H1 (cell line): ENCODE measurements around the gene C19orf47. TPM values are rescaled to one million over a fixed set of nuclear protein-coding genes. Genes with fewer than 3 reads are reported as not detected.

Experiments
- CTCF ChIA-PET: fragments of 300-600 bp; sonication (Branson Sonifier 250); formaldehyde crosslinking; loops from one replicate; lab custom pipeline; 2021; ENCODE audit not compliant: partially characterized antibody; lab: Charles Lee
- POLR2A ChIA-PET: fragments of 300-600 bp; sonication (Branson Sonifier 250); formaldehyde crosslinking; loops from one replicate; lab custom pipeline; 2021; ENCODE audit warnings: inconsistent platforms; ENCODE audit not compliant: partially characterized antibody; lab: Charles Lee
- DNase-seq, 2 experiments: peaks; one replicate each; pipeline versions ENCODE4 v3.0.0 to v3.0.0-alpha.2; 2010 to 2022; ENCODE audit warnings: low spot score in 2 of 2, low read depth in 1 of 2, mixed read lengths in 1 of 2
- FAIRE-seq: peaks from 2 replicates; lab custom pipeline; 2011; peaks lifted over from hg19 to GRCh38; lab: Jason Lieb, UNC
- H2AFZ ChIP-seq: 2 replicates; pipeline ENCODE4 v1.8.1; 2012; ENCODE audit warnings: low read length, inconsistent platforms
- H2AK5ac ChIP-seq: 2 replicates; pipeline ENCODE4 v1.6.1; 2013; ENCODE audit warnings: low read depth, low read length
- H2BK120ac ChIP-seq: replicated peaks from 2 replicates; pipeline ENCODE3; 2013; ENCODE audit warnings: low read depth, low read length, inconsistent platforms
- H2BK12ac ChIP-seq: 2 replicates; pipeline ENCODE4 v1.6.1; 2013; ENCODE audit warnings: low read depth, low read length
- H2BK15ac ChIP-seq: 2 replicates; pipeline ENCODE4 v1.6.1; 2013; ENCODE audit warnings: low read length
- H2BK20ac ChIP-seq: 2 replicates; pipeline ENCODE4 v1.6.1; 2013; ENCODE audit warnings: low read length
- H2BK5ac ChIP-seq: 2 replicates; pipeline ENCODE4 v1.6.1; 2013; ENCODE audit warnings: low read depth, low read length
- H3K14ac ChIP-seq: 2 replicates; pipeline ENCODE4 v1.6.1; 2013; ENCODE audit warnings: inconsistent platforms; ENCODE audit not compliant: insufficient read length
- H3K18ac ChIP-seq: 2 replicates; pipeline ENCODE4 v1.6.1; 2013; ENCODE audit warnings: low read length; ENCODE audit errors: extremely low read depth
- H3K23ac ChIP-seq: 2 replicates; pipeline ENCODE4 v1.6.1; 2013; ENCODE audit warnings: inconsistent platforms; ENCODE audit not compliant: insufficient read length
- H3K23me2 ChIP-seq: 2 replicates; pipeline ENCODE4 v1.6.1; 2013; ENCODE audit warnings: low read depth, low read length
- H3K27ac ChIP-seq: 2 replicates; pipeline ENCODE4 v1.6.1; 2011; ENCODE audit warnings: low read depth, low read length, inconsistent platforms
- H3K27me3 ChIP-seq, 4 experiments: replicated peaks in 1 of 4; 1 replicate in 1 of 4; 2 replicates in 3 of 4; pipeline versions ENCODE4 v1.6.1 to v1.8.1; 2011 to 2013; ENCODE audit warnings: low read length in 3 of 4, mild to moderate bottlenecking in 3 of 4, inconsistent platforms in 2 of 4, mixed read lengths in 2 of 4, moderate library complexity in 1 of 4; ENCODE audit not compliant: control insufficient read depth in 3 of 4, insufficient read depth in 3 of 4; ENCODE audit errors: extremely low read depth in 1 of 4
- H3K36me3 ChIP-seq, 4 experiments: 2 replicates each; pipeline versions ENCODE4 v1.6.1 to v1.8.1; 2011 to 2013; ENCODE audit warnings: mild to moderate bottlenecking in 4 of 4, low read length in 3 of 4, moderate library complexity in 2 of 4, control low read depth in 1 of 4, inconsistent platforms in 1 of 4; ENCODE audit not compliant: insufficient read depth in 4 of 4, control insufficient read depth in 2 of 4
- H3K4ac ChIP-seq: replicated peaks from 2 replicates; pipeline ENCODE3; 2013; ENCODE audit warnings: low read length, low read depth, mixed read lengths, inconsistent platforms; ENCODE audit not compliant: insufficient read length
- H3K4me1 ChIP-seq, 4 experiments: replicated peaks in 1 of 4; 1 replicate in 1 of 4; 2 replicates in 3 of 4; pipeline versions ENCODE4 v1.6.1 to v1.8.1; 2011 to 2013; ENCODE audit warnings: low read length in 3 of 4, inconsistent platforms in 2 of 4, mixed read lengths in 1 of 4; ENCODE audit not compliant: insufficient read depth in 4 of 4, control insufficient read depth in 3 of 4
- H3K4me2 ChIP-seq, 2 experiments: 2 replicates each; pipeline versions ENCODE4 v1.6.1 to v1.8.1; 2011 to 2013; ENCODE audit warnings: low read depth in 2 of 2, low read length in 2 of 2, control low read depth in 1 of 2, inconsistent platforms in 1 of 2, mild to moderate bottlenecking in 1 of 2; ENCODE audit not compliant: insufficient read depth in 1 of 2
- H3K4me3 ChIP-seq, 4 experiments: fragments of 200-600, 300-600 bp in 1 of 4; sonication (generic), shearing (Covaris generic), sonication (Bioruptor Twin) in 1 of 4; 2 replicates each; pipeline versions ENCODE4 v1.5.1 to v1.8.1; 2011 to 2016; ENCODE audit warnings: low read length in 4 of 4, low read depth in 3 of 4, control low read depth in 2 of 4, inconsistent platforms in 2 of 4, mild to moderate bottlenecking in 2 of 4, mixed read lengths in 1 of 4, moderate library complexity in 1 of 4; ENCODE audit not compliant: insufficient read depth in 2 of 4; ENCODE audit errors: extremely low read depth in 1 of 4
- H3K56ac ChIP-seq: replicated peaks from 2 replicates; pipeline ENCODE3; 2013; ENCODE audit warnings: low read depth, mild to moderate bottlenecking, mixed read lengths, low read length, inconsistent platforms; ENCODE audit not compliant: insufficient read length
- H3K79me1 ChIP-seq: 2 replicates; pipeline ENCODE4 v1.6.1; 2013; ENCODE audit warnings: low read depth, low read length, control low read depth
- H3K79me2 ChIP-seq, 2 experiments: 2 replicates each; pipeline versions ENCODE4 v1.6.1 to v1.8.1; 2012 to 2013; ENCODE audit warnings: low read length in 2 of 2, mild to moderate bottlenecking in 2 of 2, inconsistent platforms in 1 of 2; ENCODE audit not compliant: insufficient read depth in 2 of 2, control insufficient read depth in 1 of 2
- H3K9ac ChIP-seq, 4 experiments: replicated peaks in 1 of 4; 1 replicate in 1 of 4; 2 replicates in 3 of 4; pipeline versions ENCODE4 v1.6.1 to v1.8.1; 2011 to 2013; ENCODE audit warnings: low read depth in 3 of 4, low read length in 3 of 4, control low read depth in 2 of 4, mild to moderate bottlenecking in 2 of 4, moderate library complexity in 2 of 4, inconsistent platforms in 1 of 4; ENCODE audit errors: extremely low read depth in 1 of 4
- H3K9me3 ChIP-seq, 2 experiments: 2 replicates each; pipeline versions ENCODE4 v1.6.1 to v1.8.1; 2012 to 2013; ENCODE audit warnings: mild to moderate bottlenecking in 2 of 2, moderate library complexity in 2 of 2, control low read depth in 1 of 2, inconsistent platforms in 1 of 2, low read depth in 1 of 2, low read length in 1 of 2, mixed read lengths in 1 of 2; ENCODE audit not compliant: insufficient read depth in 2 of 2
- H4K20me1 ChIP-seq, 2 experiments: replicated peaks in 1 of 2; 2 replicates each; pipeline versions ENCODE3 to v1.8.1; 2011 to 2013; ENCODE audit warnings: inconsistent platforms in 2 of 2, low read length in 2 of 2, mild to moderate bottlenecking in 1 of 2; ENCODE audit not compliant: insufficient read depth in 2 of 2, control insufficient read depth in 1 of 2
- H4K5ac ChIP-seq: 2 replicates; pipeline ENCODE4 v1.6.1; 2013; ENCODE audit warnings: low read length, low read depth, mixed read lengths, inconsistent platforms; ENCODE audit not compliant: insufficient read length
- H4K8ac ChIP-seq: 2 replicates; pipeline ENCODE4 v1.8.0; 2013; ENCODE audit warnings: mild to moderate bottlenecking, moderate library complexity, low read length, inconsistent platforms; ENCODE audit not compliant: insufficient read depth; ENCODE audit errors: extremely low read depth
- H4K91ac ChIP-seq: replicated peaks from 2 replicates; pipeline ENCODE3; 2013; ENCODE audit warnings: low read length, mixed read lengths, inconsistent platforms; ENCODE audit not compliant: insufficient read length
- GABPA ChIP-seq: IDR thresholded peaks from 2 replicates; pipeline ENCODE4 v1.6.1; 2011; ENCODE audit warnings: mild to moderate bottlenecking, low read length, moderate library complexity, borderline replicate concordance; ENCODE audit not compliant: insufficient read depth
- MAFK ChIP-seq: IDR thresholded peaks from 2 replicates; pipeline ENCODE4 v1.6.1; 2012; ENCODE audit warnings: low read depth, mild to moderate bottlenecking, improper control_type of control experiment, low read length
- RAD21 ChIP-seq, 2 experiments: IDR thresholded peaks in 1 of 2; conservative IDR thresholded peaks in 1 of 2; 2 replicates each; pipeline ENCODE4 v1.6.1; 2011; ENCODE audit warnings: low read depth in 2 of 2, low read length in 2 of 2, improper control_type of control experiment in 1 of 2, inconsistent platforms in 1 of 2, mild to moderate bottlenecking in 1 of 2, moderate library complexity in 1 of 2
- SP2 ChIP-seq: IDR thresholded peaks from 2 replicates; pipeline ENCODE4 v1.6.1; 2012; ENCODE audit warnings: mild to moderate bottlenecking, low read length, inconsistent platforms
- SRF ChIP-seq: IDR thresholded peaks from 2 replicates; pipeline ENCODE4 v1.6.1; 2011; ENCODE audit warnings: mild to moderate bottlenecking, low read depth, low read length, moderate library complexity
- WGBS, 2 experiments: shearing (Covaris generic) in 1 of 2; methylation state at CpG; one replicate each; pipeline versions ENCODE4 v1.1.6 to v1.1.7; 2013 to 2015; ENCODE audit warnings: low lambda C conversion rate in 2 of 2, mixed read lengths in 2 of 2, inconsistent platforms in 1 of 2, low coverage in 1 of 2, missing lambda C conversion rate in 1 of 2; ENCODE audit not compliant: insufficient replicate concordance in 2 of 2, insufficient coverage in 1 of 2, insufficient read length in 1 of 2; ENCODE audit errors: extremely low coverage in 1 of 2, missing lambda C conversion rate in 1 of 2; 5-methylcytosine and 5-hydroxymethylcytosine counted together
- long read RNA-seq, 2 experiments: library from RNA in 1 of 2; library from capped mRNA in 1 of 2; stranded (forward); transcript quantifications; one replicate each; pipeline ENCODE4 v2.0.0, GENCODE V29; 2021; ENCODE audit warnings: inconsistent platforms in 1 of 2
- polyA minus RNA-seq, 3 experiments: library from RNA; depleted of rRNA, polyadenylated mRNA; stranded (reverse); fragments of >200 nt; gene quantifications; 1 replicate in 2 of 3; 2 replicates in 1 of 3; pipeline ENCODE4 v1.2.3, GENCODE V29; 2011
- polyA plus RNA-seq, 7 experiments: library from polyadenylated mRNA; depleted of rRNA in 3 of 7; stranded (reverse) in 5 of 7; unstranded in 2 of 7; fragments of >200 nt in 5 of 7; fragments of 200-250 nt in 2 of 7; gene quantifications; 1 replicate in 5 of 7; 2 replicates in 1 of 7; 4 replicates in 1 of 7; pipeline versions ENCODE4 v1.2.1 to v1.2.3, GENCODE V29; 2011 to 2013; ENCODE audit warnings: missing spikeins in 2 of 7, mixed read lengths in 2 of 7
- total RNA-seq: library from RNA; stranded (reverse); fragmentation: NEBNext Ultra II Directional; extraction: Animal tissue kit (Norgen Biotek cat#: 25700); gene quantifications from 2 replicates; pipeline ENCODE4 v1.2.1, GENCODE V29; 2021

The C19orf47 gene, protein sequence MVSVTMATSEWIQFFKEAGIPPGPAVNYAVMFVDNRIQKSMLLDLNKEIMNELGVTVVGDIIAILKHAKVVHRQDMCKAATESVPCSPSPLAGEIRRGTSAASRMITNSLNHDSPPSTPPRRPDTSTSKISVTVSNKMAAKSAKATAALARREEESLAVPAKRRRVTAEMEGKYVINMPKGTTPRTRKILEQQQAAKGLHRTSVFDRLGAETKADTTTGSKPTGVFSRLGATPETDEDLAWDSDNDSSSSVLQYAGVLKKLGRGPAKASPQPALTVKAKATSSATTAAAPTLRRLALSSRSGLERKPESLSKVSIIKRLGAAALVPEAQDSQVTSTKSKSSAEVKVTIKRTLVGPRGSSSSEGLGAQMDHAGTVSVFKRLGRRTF
- total RNA-seq = 16.5 and 17.8 TPM in 2 replicates
- 27.3 and 32.8 TPM in 2 replicates for polyA plus RNA-seq (2011; rRNA removed)
- 16.0 TPM for polyA plus RNA-seq (2011; cell fraction: cytosol; rRNA removed)
- 23.0 TPM for polyA plus RNA-seq (2011; cell fraction: nucleus; rRNA removed)
- polyA plus RNA-seq (2012, experiment 1 of 2) = 8.9 to 15.0 TPM (median 14.5 TPM) in 4 replicates
- 13.7 TPM for polyA plus RNA-seq (2012, experiment 2 of 2)
- polyA plus RNA-seq (2013, experiment 1 of 2) = 14.2 TPM
- polyA plus RNA-seq (2013, experiment 2 of 2) = 13.8 TPM
- 29.3 and 33.2 TPM in 2 replicates for polyA minus RNA-seq (2011; rRNA and poly(A)+ RNA removed)
- polyA minus RNA-seq (2011; cell fraction: cytosol; rRNA and poly(A)+ RNA removed) = 18.6 TPM
- polyA minus RNA-seq (2011; cell fraction: nucleus; rRNA and poly(A)+ RNA removed) = 14.0 TPM
- long read RNA-seq, experiment 1, partial matches to known transcripts = 0 of 13 reads
- long read RNA-seq, experiment 1, other reads (novel, unspliced or antisense) = 10 of 13 reads
- long read RNA-seq, experiment 2, partial matches to known transcripts = 1 of 4 reads
- long read RNA-seq, experiment 2, other reads (novel, unspliced or antisense) = 2 of 4 reads

DNA sequence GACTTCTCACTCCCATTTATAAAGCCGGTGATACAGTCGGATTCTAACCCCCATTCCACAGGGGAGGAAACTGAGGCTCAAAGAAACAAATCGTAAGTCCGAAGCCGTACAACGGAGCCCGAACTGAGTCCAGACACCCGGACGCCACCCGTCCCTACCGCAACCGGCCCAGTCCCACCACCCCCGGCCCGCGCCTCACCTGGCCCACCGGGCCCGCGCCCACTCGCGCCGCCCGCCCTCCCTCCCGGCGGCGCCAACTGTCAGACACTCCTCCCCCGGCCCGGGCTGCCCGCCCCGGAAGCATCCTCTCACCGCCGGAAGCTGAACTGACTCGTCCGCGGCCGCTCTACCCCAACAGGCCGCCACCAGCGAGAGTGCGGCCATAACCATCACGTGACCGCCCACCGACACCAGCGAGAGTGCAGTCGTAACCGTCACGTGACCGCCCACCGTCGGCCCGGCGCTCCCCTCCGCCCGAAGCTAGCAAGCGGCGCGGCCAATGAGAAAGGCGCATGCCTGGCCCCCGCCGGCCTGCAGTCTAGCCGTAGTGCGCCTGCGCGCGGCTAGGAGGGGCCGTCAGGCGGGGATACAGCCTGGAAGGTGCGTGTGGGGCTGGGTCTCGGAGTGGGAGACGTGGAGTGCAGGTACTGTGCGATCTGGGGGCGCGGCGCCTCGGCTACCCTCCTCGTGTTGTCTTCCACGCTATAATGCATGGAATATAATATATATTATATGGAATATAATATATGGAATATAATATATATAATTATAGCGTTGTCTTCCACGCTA is at the start of gene C19orf47, which contains the start of gene PLD3:
TSS of gene C19orf47 (minus strand) at position 273 of the 789 bp plus-strand sequence. CDS start 6,540 bp downstream, outside the sequence.
TSS of gene PLD3 (plus strand) at position 571 of the 789 bp plus-strand sequence. CDS start 17,789 bp downstream, outside the sequence.
- Histone ChIP-seq H3K4me1 (peaks cover 0 to 2% (median 0%) of the 10 kb centered on the region in 4 experiments; a peak in 1 of 7 replicates), H4K20me1 (peaks cover 0 to 4% of the 10 kb centered on the region in 2 experiments), H4K91ac (no peak within 1 kb of the TSS), H2BK20ac (no peak within 1 kb of the TSS), H3K9me3 (no peaks in the 10 kb centered on the region), H4K8ac (no peak within 1 kb of the TSS), H2AFZ (peak within 1 kb of the TSS; percentile 54), H3K56ac (no peak within 1 kb of the TSS), H3K4me3 (peak within 1 kb of the TSS; percentile 80 to 92 (median 87)), H3K79me2 (peaks cover 3 to 20% of the 10 kb centered on the region in 2 experiments; a peak in 3 of 4 replicates), H2BK120ac (no peak within 1 kb of the TSS), H3K4ac (peak within 1 kb of the TSS; percentile 82), H2BK5ac (peak within 1 kb of the TSS; percentile 66; the same call in 1 of the 2 replicates), H3K36me3 (no peaks in the 10 kb centered on the region), H3K27me3 (no peaks in the 10 kb centered on the region), H2BK15ac (no peak within 1 kb of the TSS), H4K5ac (no peak within 1 kb of the TSS), H3K14ac (no peak within 1 kb of the TSS), H3K27ac (0 out of 2 replicates have a peak within 1 kb of the TSS, but pooled peaks have one; percentile 42), H3K79me1 (peaks cover under 1% of the 10 kb centered on the region; the same call in 1 of the 2 replicates), H3K23ac (no peak within 1 kb of the TSS), H3K23me2 (peaks cover 6% of the 10 kb centered on the region), H3K4me2 (peak within 1 kb of the TSS; percentile 74 to 94), H3K18ac (peak within 1 kb of the TSS; percentile 1), H2AK5ac (peak within 1 kb of the TSS; percentile 69; the same call in 1 of the 2 replicates), H2BK12ac (peak within 1 kb of the TSS; percentile 84), H3K9ac (peak within 1 kb of the TSS; percentile 38 to 84 (median 44))
- DNase-seq = peak; percentile 96
- ChIA-PET CTCF (interaction anchor here (0.9 to 1.4 kb wide), 4 partner anchors 15 to 72 kb away, joined by 3 to 4 read pairs (median 4); no protein-coding TSS in a partner anchor), POLR2A (interaction anchor here (0.6 to 2.1 kb wide), 3 partner anchors 18 to 85 kb away, joined by 3 to 12 read pairs (median 4); no protein-coding TSS in a partner anchor)
- whole genome bisulfite sequencing, 2 experiments = 2% methylated on average over 46 of the region's 77 CpGs; no CpG with 5 or more reads in 1 of the 2 experiments
- FAIRE-seq = no peak
- no peak for TF ChIP-seq MAFK
- TF ChIP-seq SRF = no peak
- peak; percentile 84; the same call in 1 of the 2 replicates for TF ChIP-seq GABPA
- 0 out of 4 replicates have a peak, but pooled peaks of 1 of the 2 experiments have one; percentile 2 for TF ChIP-seq RAD21 (IDR thresholded peaks at IDR 0.05 in 1 of 2, conservative IDR thresholded peaks at IDR 0.05 in 1 of 2; ENCODE audit: low read depth in 2 of 2, low read length in 2 of 2)
- peak; percentile 47; the same call in 1 of the 2 replicates for TF ChIP-seq SP2
